HUDEP-2 (cell line): ENCODE results near the gene GJB2.

Experiments
- DNase-seq, 76 experiments: peaks; one replicate each; lab custom pipeline; 2025; ENCODE audit not compliant: unreplicated experiment in 76 of 76; lab: John Stamatoyannopoulos, UW

Gene GJB2

DNA sequence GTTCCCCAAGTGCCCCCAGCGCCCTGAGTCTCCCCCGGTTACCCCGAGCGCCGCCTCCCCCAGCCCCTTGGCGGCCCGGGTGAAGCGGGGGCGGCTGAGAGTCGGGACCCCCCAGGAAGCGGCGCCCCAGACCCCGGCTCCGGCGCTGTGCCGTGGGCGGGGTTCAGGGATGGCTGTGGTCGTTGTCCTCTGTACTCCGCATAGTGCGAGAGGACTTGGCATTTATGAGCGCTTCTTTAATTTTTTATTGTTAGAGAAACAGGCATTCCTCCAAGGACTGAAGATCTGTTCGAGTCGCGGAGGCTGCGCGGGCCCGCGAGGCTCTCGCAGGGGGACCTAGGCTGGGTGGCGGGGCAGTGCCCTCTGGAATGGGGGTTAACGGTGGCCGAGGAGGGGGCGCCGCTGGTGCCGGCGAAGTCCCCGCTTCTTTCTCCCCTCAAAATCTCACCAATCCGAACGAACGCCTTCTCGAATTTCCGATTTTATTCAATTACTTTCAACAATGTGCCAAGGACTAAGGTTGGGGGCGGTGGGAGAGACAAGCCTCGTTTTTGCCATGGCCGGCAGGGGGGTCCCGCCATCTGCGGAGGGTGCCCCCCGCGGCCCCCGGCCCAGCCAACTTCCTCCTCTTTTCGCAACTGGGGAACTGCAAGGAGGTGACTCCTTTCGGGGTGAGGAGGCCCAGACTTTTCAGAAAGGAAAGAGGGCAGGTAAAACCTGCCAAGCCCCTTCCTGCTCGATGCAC, 596 bp upstream of the GJB2 start:
- no peak for DNase-seq

DNA sequence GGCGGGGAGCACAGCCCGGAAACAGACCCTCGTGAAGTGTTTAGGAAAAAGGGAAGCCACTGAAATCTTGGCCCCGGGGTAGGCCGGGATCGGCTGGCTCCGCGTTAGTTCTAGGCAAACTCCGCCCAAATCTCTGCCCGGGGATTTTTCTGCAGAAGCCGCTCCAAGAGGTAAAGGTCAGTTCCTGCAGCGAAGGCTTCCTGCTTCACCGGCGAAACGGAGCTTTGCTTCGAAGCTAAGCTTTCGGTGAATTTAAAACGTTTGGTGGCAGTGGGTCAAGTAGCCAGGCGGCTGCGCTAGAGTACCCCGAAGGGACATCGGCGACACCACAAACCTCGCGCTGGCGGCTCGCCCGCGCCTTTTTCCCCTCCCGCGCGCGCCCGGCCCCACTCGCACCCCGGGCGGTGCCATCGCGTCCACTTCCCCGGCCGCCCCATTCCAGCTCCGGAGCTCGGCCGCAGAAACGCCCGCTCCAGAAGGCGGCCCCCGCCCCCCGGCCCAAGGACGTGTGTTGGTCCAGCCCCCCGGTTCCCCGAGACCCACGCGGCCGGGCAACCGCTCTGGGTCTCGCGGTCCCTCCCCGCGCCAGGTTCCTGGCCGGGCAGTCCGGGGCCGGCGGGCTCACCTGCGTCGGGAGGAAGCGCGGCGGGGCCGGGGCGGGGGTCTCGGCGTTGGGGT, 441 bp downstream of the GJB2 start:
- DNase-seq = peak in 1 of 76 experiments; percentile 10

DNA sequence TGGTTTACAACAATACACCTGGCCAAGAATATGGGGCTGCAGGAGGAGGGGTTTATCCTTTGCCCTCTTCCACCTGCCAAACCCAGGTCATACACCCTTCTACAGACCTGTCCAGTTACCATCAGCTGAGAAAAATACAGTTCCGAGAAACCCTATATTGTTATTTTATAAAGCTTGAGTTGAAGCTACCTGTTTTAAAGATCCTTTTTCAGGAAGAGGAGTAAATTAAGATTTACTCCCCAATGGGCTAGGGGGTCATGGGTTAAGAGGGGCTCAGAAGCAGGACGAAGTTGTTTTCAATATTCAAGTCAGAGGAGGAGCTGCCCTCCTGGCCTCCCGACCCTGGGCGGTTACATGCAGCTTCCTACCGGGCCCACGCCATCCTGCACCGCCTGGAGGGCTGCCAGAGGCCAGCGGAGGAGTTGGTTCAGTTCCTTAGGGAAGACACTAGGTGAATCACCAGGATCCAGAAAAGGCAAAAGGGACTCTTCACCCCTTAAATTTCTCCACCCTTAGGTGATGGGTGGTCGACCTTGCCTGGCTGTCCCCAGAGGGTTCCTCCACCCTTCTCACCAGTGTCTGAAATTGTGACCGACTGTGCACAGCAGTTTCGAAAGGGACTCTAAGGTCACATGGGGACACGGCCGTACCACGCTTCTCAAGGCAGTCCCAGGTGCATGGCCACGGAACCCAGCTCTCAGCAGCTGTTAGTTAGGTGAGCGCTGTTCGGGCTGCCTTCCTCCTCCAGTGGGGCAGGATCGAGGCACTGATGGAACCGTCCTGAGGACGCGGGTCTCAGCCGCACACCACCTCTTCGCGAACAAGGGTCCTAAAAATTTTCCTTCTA, 1.2 kb downstream of the GJB2 start:
- no peak for DNase-seq

DNA sequence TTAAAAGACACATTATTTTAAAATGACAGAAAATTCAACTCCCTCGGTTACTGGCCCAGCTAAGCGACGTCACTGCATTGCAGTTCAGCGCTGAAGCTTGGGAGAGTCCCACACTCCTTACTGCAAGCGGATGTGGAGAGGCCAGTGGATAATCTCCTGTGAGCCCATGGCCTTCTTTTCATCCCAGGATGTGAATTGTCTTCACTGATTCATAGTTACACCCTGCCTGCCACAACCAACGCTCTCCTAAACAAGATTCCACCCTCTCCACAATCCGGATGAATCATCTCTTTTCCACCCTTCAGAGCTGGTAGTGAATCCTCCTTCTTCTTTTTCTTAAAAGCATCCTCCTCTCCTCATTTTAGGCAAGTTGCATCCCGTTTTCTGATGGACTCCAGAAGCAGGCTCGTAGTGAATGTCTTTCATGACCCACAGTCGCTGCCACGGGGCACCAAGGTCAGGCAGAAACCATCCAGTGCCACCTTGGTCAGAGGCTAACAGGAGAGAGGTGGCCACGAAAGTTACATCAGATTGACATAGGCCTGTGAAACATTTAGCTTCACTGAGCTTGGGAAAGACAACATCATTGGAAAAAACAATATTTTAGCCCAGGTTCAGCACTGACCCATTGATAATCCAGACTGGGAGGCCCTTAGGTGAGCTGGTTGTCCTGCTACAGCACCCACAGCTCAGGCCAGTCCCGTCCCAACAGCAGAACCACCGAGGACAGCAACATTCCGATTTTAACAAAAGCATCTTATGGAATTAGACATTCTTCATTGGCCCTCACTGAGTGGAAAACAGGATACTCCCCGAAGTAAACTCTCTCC, 2.0 kb downstream of the GJB2 start:
- DNase-seq = no peak

DNA sequence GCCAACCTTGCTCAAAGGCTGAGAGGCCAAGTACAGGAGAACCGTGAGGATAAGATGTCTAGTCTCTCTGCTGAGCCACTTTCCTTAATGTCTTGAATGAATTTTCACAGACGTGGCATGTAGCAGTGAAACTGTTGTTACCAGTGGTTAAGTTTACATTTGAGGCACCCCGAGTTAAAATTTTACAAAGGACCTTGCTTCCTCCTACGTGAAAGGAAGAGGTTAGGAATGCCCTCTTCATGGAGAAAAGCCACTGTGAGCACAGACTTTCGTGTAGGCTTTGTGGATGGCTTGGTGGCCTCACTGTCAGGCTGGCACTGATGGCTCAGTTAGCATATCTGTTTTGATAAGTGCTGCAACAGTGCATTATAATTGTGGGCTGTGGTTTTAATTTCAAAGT, 2.7 kb downstream of the GJB2 start:
- no peak for DNase-seq

DNA sequence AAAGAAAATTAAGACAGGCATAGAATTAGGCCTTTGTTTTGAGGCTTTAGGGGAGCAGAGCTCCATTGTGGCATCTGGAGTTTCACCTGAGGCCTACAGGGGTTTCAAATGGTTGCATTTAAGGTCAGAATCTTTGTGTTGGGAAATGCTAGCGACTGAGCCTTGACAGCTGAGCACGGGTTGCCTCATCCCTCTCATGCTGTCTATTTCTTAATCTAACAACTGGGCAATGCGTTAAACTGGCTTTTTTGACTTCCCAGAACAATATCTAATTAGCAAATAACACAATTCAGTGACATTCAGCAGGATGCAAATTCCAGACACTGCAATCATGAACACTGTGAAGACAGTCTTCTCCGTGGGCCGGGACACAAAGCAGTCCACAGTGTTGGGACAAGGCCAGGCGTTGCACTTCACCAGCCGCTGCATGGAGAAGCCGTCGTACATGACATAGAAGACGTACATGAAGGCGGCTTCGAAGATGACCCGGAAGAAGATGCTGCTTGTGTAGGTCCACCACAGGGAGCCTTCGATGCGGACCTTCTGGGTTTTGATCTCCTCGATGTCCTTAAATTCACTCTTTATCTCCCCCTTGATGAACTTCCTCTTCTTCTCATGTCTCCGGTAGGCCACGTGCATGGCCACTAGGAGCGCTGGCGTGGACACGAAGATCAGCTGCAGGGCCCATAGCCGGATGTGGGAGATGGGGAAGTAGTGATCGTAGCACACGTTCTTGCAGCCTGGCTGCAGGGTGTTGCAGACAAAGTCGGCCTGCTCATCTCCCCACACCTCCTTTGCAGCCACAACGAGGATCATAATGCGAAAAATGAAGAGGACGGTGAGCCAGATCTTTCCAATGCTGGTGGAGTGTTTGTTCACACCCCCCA, 3.8 kb downstream of the GJB2 start:
- DNase-seq = peak in 46 of 76 experiments; percentile 4 to 54 (median 25)

DNA sequence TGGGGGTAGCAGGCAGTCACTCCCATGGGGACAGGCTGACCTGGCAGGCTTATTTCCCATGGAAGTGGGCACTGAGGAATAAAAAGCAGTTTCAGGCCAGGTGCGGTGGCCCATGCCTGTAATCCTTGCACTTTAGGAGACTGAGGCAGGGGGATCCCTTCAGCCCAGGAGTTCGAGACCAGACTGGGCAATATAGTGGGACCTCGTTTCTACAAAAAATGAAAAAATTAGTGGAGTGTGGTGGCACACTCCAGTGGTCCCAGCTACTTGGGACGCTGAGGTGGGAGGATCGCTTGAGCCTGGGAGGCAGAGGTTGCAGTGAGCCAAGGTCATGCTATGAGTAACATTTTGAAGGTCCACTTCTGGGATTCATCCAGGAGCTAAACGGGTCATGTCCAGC, 6.0 kb downstream of the GJB2 start:
- no peak for DNase-seq

DNA sequence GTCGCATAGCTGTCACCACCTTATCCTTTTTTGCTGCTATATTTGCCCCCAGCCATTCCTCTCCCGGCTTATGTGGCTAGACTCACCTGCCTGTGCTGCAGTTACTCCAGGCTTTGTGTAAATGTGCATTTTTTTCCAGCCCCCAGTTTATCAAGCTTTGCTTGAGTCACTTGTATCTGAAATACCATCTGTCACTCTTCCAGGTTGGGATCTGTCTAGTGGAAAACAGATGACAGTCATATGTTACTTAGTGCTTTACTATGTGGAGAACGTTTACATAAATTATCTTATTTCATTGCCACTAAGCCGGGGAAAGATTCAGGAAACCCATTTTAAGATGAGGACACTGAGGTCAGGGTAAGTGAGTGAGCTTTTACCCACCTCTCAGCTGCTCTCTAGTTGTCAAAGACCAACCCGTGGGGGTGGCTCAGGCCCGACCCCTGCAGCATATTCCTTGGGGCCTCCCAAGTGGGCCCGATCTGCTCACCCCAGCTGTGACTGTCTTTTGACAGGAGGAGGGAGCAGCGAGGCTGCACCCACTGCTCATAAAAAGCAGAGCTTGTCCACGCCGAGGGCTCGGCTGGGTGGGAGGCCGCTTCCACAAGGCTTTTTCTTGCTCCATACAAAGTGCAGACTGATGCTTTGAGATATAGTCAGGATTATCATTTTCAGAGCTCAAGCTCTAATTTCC, 7.2 kb downstream of the GJB2 start:
- no peak for DNase-seq

DNA sequence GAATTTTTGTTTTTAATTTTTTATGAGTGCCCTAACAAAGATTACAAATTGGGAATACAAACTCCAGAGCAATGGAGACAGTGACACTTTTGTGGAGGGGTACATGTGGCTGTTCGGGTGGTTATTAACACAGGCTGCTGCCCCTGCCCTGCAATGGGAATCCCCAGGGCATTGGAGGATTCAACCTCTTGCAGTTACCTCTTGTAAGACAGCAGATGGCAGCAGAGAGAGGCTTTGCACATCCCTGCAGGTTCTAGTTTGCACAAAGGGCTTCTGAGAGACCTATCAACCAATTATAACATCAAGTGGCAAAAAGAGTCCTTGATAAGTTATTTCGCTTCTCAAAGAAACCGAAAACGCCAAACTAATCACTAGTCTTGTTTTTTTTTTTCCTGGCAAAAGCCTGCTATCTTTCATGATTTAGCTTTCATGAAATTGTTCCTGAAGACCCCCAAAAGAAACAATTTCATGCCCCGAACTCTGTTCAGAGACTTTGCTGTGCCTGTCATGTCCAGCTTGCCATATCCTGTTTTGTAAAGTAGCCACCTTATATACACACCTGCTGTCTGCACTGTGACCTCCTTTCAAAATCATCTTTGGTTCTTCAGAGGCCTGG, 10.4 kb downstream of the GJB2 start:
- peak in 40 of 76 experiments; percentile 3 to 69 (median 38) for DNase-seq

DNA sequence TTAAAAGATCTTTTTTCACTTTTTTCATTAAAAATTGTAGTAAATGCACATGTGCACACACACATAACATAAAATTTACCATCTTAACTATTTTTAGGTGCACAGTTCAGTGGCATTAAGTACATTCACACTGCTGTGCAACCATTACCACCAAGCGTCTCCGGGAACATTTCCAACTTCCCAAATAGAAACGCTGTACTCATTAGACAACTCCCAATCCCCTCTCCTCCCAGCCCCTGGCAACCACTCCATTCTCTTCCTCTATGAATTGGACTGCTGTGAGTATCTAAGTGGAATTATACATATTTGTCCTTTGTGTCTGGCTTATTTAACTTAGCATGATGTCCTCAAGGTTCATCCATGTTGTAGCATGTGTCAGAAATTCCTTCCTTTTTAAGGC, 11.6 kb downstream of the GJB2 start:
- no peak for DNase-seq

DNA sequence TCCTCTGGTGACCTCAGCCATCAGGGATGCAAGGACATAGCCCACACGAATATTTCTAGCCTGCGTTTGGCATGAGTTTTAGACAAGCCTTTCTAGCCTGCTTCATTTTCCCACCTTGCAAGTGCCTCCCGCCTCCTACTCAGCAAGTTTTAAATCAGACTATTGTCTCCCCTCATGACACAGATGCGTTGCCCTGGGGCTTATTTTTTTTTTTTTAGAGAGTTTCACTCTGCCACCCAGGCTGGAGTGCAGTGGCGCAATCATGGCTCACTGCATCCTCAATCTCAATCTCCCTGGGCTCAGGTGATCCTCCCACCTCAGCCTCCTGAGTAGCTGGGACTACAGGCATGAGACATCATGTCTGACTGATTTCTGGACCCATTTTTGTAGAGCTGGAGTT, 14.6 kb downstream of the GJB2 start:
- DNase-seq = no peak

DNA sequence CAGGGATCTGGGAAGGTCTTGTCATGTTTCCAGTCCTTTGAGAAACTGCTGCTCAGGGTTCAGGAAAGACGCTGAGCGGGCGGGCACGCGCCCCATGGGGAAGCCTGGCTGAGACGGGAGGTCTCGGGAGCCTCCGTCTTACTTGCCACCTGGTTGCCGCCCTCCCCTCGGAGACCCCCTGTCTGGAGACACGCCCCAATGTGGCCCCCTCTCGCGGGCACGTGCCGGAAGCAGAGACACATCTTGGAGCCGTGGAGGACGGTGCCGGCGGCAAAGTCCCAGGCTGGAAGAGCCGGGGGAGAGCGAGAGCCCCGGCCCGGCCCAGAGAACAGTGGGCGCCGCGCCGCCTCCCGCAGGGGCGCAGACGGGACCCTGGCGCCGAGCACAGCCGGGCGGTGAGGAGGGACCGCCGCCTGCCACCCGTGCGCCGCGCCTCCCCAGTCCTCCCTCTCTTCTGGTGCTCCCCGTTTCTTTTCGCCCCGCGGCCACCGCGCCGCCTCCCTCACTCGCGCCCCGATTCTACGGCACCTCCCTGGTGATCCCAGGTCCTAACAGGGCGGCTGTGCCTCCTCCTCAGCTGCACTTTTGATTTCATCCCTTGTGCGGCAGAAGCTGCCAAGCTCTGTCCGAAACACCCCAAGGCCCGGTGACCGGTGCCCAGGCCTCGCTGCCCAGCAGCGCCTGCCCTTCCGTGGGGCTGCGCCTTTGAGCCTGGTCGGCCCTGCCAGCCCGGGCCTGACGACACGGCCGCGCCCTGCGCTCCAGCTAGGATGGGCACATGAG, 15.5 kb downstream of the GJB2 start:
- DNase-seq = no peak

DNA sequence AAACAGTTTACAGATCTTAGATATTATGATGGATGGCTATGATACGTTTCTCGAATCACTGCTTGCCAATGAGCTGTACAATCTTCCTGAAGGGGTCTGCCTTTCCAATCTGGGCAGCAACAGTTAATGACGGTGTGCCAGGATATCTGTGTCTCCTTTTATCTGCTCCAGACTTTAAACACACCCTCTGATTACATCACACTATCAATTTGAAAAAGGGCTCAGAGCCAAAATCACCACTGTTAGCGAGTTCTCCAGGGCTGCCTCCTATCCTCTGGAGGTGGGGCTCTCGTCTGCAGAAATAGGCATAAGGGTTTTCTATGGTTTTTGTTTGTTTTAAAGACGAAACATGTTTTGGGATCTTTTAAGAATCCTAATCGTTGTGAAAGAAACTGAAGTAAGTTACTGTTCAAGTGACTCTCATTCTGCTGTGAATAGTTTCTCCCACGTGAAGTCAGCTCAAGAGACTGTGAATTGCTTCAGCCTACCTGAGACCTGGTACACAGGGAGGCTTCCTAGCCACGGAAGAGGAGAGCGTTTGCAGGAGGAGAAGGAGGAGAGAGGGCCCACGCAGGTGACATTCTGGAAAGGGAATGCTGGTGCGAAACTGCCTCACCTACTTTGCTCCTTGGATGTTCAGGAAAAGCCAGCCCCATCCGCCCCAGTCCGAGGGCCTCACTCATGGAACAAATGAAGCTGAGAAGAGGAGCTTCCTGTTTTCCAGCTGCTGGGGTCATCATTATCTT, 16.7 kb downstream of the GJB2 start:
- peak in 1 of 76 experiments; percentile 5 for DNase-seq

DNA sequence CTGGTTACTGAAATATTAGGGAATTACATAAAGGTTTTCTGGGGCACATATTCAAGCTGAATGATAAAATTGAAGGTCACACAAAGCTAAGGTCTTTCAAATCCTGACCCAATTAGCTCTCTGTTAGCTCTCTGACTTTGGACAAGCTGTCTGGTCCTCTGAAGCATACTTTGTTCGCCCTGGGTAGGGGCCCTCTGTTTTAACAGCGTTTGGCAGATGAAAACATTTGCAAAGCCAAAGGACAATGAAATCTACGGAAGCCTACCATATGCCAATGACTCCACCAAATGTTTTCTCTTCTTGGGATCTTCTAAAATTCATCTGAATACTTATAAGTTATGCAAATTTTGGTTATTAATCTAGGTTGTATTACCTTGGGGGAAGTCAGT, 17.3 kb downstream of the GJB2 start:
- no peak for DNase-seq

DNA sequence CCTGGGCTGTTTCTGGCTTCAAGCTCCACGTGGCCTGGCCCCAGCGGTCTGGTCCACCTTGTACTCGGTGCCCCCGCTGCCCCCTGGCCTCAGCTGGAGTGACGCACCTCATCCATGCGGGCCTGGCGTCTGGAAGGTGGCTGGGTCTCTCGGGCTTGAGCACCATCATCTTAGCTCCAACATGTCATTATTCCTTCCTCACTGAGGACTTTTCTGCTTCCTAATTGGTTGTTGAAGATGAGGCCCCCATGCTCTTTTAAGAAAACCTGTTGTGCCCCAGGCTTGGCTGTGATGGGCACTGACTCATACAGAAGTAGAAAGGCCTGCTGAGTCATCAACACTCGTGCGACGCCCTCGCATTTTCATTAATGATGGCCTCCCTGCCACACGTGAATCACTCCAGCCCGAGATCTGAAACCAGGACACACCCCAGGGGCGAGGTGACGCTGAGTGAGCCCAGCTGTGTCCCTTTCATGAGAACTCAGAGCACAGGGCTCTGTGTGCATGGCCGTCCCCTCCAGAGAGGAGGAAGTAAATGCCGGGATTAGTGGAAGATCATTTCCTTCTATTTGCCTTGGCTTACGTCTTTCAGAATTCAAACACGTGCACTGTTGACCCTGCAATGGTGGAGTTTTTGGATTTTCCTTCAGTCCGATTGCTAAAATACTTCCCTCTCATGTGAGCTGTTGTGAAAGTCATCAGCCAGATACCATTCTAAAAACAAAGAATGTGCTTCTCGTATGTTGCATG, 17.9 kb downstream of the GJB2 start:
- DNase-seq = peak in 70 of 76 experiments; percentile 14 to 87 (median 64)

DNA sequence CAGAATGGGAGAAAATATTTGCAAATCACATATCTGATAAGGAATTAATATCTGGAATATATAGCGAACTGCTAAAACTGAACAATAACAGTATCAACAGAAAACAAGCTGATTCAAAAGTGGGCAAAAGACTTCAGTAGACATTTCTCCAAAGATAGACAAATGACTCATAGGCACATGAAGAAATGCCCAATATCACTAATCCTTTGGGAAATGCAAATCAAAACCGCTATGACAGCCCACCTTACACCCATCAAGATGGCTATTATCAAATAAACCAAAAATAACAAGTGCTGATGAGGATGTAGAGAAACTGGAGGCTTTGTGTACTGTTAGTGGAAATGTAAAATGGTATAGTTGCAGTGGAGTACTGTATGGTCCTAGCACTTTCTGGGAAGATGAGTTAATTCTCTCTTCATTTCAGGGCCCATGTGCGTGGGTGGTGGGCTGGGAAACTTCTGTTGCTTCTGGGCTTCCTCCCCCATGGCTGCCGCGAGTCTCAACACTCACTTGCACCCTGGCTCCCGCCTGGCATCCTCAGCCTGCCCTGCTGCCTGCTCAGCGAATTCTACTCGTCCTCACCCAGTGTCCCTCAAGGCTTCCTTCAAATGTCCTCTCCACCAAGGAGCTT, 19.5 kb downstream of the GJB2 start:
- DNase-seq = no peak
